VCaP (cell line): ENCODE results near the gene CAPN15.

Experiments used
- H3K27ac ChIP-seq: fragments of 450-650 bp; 2 replicates; pipeline ENCODE4 v1.5.1; 2017
- CTCF ChIP-seq: fragments of 450-650 bp; conservative IDR thresholded peaks from 2 replicates; pipeline ENCODE4 v1.5.1; 2017; ENCODE audit warnings: mild to moderate bottlenecking, moderate library complexity

The CAPN15 gene

GRCh38 chr16:510066-510825 is 17.3 kb upstream of the CAPN15 start:
- no peak overlapping the region for H3K27ac ChIP-seq

GRCh38 chr16:512802-513201 is 14.7 kb upstream of the CAPN15 start:
- no peak overlapping the region for H3K27ac ChIP-seq
- no peak for TF ChIP-seq CTCF

More at GRCh38 chr16:510066-510825, 17.3 kb upstream of the CAPN15 start:
- no peak for TF ChIP-seq CTCF

- TF ChIP-seq CTCF, result no peak
- H3K27ac ChIP-seq, result no peak overlapping the region
These were observed 13.6 kb upstream of the CAPN15 start for GRCh38 chr16:513950-514349.

GRCh38 chr16:515175-515938 is 12.2 kb upstream of the CAPN15 start:
- no peak for TF ChIP-seq CTCF
- no peak overlapping the region for H3K27ac ChIP-seq

GRCh38 chr16:515939-516226 is 11.6 kb upstream of the CAPN15 start:
- no peak overlapping the region for H3K27ac ChIP-seq
- no peak for TF ChIP-seq CTCF

GRCh38 chr16:516301-516700 is 11.2 kb upstream of the CAPN15 start:
- TF ChIP-seq CTCF, result no peak
- H3K27ac ChIP-seq, result no peak overlapping the region

- TF ChIP-seq CTCF, result no peak
- H3K27ac ChIP-seq, result no peak overlapping the region
These were observed 8.7 kb upstream of the CAPN15 start for GRCh38 chr16:518858-519257.
